Measurements from ENCODE around the gene REXO4.
A peak's percentile ranks its signal among the peaks of the same experiment; 100 is the strongest.
"Not testable (repeated sequence)": the region's sequence is repeated elsewhere in the genome, so short reads cannot be mapped to it uniquely, and the experiment has no call there.

REXO4 gene

GRCh38 chr9:133384736-133385321 lies 33.0 kb downstream of the REXO4 start:
- DNase-seq: no peak

DNA sequence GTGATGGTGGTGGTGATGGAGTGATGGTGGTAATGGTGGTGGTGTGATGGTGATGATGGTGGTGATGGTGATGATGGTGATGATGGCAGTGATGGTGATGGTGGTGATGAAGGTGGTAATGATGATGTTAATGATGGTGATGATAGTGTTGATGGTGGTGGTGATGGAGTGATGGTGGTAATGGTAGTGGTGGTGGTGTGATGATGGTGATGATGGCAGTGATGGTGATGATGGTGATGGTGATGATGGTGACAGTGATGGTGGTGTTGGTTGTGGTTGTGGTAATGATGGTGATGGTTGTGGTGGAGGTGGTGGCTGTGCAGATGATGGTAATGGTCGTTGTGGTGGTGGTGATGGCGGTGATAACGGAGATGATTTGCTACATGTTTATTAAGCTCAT lies 34.4 kb downstream of the REXO4 start:
- DNase-seq: no peak

DNA sequence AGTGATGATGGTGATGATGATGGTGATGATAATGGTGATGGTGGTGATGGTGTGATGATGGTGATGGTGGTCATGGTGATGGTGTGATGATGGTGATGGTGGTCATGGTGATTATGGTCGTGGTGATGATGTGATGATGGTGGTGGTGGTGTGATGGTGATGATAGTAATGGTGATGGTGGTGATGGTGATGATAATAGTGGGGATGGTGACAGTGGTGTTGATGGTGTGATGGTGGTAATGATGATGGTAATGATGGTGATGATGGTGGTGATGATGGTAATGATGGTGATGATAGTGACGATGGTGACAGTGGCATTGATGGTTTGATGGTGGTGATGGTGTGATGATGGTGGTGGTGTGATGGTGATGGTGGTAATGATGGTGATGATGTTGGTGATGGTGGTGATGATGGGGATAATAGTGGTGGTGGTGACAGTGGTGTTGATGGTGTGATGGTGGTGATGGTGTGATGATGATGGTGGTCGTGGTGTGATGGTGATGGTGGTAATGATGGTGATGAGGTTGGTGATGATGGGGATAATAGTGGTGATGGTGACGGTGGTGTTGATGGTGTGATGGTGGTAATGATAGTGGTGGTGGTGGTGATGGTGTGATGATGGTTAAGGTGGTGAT lies 35.2 kb downstream of the REXO4 start:
- no peak for DNase-seq

GRCh38 chr9:133380734-133381133 lies 37.1 kb downstream of the REXO4 start:
- DNase-seq: no peak

- DNase-seq: no peak
Observed at GRCh38 chr9:133379153-133380086, 38.4 kb downstream of the REXO4 start.

DNA sequence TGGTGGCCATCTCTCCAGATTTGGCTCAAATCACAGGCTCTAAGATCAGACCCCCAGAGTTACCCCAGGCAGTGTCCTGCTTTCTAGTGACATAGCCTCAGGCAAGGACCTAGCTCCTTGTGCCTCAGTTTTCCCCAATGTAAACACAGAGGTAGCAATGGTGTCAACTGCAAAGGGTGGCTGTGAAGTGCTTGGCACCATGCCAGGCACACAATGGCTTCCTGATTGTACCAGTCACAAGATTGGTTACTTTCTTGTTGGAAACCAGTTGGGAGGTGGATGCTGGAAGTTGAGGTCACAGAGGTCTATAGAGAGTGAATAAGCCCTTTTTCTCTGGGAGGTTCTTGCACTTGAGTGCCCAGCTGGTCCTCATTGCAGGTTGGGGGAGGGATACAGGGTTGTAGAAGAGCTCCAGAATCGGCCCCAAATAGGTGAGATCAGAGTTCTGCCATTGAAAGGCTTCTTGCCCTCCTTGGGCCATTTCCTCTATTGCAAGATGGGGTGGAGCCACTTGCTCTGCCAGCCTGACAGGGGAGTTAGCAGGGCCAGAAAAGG lies 39.3 kb downstream of the REXO4 start:
- no peak for DNase-seq

GRCh38 chr9:133377721-133378216 lies 40.0 kb downstream of the REXO4 start:
- no peak for DNase-seq

GRCh38 chr9:133377280-133377679 lies 40.5 kb downstream of the REXO4 start:
- not testable (repeated sequence) for DNase-seq

- peak; percentile 78 for DNase-seq
Observed at GRCh38 chr9:133375724-133376654, 41.8 kb downstream of the REXO4 start, which contains the start of the genes STKLD1 and SURF4. TSS of gene STKLD1 (plus strand) at chr9:133376366. CDS start at chr9:133376474, 108 bp downstream. TSS of gene SURF4 (minus strand) at chr9:133376060. CDS start at chr9:133375969, 91 bp downstream.

DNA sequence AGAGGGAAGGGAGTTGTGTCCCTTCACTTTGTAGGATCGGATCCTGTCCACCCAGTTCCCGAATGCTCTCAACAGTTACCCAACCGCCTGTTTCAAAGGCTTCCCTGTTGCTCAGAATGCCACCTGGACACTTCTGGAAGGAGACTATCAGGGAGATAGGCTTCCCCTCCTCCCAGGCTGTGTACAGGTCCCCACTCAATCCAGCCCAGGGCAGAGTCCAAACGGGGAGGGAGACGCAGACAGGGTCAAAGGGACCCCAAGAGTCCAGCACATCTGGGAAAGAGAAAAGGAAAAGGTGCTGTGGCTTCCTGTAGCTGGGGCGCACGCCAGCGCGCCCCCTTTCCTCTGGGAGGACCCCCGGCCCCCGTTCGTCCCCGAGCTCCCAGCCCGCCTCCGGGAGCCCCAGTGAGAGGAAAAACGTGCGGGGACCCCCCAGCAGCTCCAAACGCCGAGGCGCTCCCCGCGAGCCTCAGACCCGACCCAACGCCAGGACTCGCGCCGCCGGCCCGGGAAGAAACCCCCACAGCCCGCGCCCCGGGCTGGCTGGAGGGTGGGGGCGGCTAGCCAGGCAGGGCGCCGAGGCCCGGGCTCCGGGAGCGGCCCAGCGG lies 42.6 kb downstream of the REXO4 start:
- no peak for DNase-seq

DNA sequence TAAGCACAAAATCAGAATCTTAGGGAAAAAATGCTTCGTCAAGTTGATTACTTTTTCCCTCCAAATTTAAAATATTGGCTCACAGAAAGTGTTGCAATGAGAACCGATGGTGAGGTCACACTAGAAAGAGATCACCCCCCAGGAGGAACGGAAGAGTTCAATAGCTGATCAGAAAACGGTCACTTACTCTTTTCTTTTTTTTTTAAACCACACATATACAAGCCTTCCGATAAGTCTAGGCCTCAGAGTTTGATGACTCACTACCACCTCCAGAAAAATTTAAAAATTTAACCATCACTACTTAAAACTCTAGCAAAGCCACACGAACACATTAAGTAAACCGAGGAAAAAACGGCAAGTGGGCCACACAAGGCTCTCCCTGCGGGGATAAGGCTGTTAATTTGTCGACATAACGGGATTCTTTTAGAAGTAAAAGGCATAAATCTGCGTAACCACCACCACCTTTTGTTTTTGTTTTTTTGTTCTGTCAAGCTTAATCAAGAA lies 43.1 kb downstream of the REXO4 start:
- DNase-seq: no peak

GRCh38 chr9:133372144-133372543 lies 45.7 kb downstream of the REXO4 start:
- no peak for DNase-seq

GRCh38 chr9:133371261-133371711 lies 46.5 kb downstream of the REXO4 start:
- no peak for DNase-seq

DNA sequence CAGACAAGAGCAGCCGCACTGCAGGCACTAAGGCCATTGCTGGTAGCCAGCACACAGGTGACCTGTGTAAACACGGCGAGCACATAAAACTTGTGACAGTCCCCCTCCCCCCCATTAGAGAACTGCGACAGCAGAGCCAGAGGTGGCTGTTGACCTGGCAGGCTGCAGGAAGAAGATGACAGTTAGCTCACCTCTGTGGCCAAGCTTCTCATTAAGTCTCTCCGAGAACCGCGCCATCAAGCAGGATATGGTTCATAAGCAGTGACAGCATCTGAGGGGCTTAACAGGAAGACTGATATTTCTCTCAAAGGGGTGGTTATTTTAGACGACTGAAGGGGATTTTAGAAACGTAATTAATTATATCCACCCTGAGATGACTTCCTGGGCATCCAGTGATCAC lies 47.1 kb downstream of the REXO4 start:
- DNase-seq: no peak

- DNase-seq: no peak
Observed at GRCh38 chr9:133369933-133370332, 47.9 kb downstream of the REXO4 start.

- DNase-seq: no peak
Observed at GRCh38 chr9:133369422-133369821, 48.4 kb downstream of the REXO4 start.

DNA sequence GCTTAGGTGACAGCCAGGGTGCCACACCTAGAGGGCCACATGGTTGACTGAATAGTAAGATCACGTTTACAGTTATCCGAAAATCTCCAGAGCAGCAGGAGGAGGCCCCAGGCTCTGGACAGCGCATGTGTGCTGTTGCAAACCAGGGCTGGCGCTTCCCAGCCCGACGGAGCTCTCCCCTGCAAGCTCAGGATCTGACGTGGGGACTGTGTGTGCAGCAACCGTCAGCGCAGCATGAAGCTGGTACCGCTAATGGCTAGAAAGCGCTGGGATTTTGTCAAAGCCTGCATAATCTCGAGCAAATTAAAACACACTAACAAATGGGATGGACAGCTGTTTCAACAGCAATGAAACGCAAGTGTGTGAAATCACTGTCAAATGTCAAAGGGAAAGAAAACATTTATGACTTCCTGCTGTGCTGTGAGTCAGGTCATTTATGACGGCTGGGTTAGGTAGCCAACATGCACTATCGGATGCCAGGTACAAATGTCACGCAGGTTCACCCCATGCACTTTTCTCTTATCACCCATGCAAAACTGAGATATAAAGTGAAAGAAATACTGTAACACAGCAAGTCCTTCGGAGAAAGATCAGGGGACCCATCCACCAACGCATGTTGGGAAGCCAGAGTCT lies 49.4 kb downstream of the REXO4 start:
- no peak for DNase-seq

DNA sequence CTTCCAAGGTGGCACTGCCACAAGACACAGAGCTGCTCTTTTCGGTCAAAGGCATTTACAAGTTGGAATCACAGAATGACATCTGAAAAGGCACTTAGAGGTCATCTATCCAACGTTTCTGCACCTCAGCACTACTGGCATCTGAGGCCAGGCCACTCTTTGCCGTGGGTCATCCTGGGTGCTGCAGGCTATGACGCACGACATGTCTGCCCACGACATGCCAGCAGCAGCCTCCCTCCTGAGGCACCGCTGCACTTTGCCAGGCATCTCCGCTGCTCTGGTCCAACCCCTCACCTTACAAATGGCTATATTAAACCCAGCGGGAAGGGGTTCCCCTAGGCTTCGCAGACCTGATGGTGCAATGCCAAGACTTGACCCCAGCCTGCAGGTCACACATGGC lies 50.0 kb downstream of the REXO4 start:
- DNase-seq: no peak

DNA sequence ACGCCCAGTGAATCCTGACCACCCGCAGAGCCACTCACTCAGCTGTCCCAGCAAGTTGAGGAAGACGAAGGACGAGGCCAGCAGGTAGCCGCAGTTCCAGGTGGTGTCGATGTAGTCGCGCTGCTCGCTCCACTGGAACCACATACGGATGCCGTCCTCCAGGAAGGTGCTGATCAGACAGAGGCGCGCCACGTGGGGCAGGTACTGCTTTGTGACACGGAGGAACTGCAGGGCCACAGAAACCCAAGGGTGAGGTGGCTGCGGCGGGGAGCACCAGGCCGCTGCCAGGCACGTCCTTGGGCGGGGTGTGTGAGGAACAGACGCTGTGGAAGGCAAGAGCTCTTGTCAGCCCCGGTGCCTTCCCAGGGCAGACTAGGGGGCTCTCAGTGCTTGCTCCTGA lies 50.6 kb downstream of the REXO4 start:
- DNase-seq: no peak

DNA sequence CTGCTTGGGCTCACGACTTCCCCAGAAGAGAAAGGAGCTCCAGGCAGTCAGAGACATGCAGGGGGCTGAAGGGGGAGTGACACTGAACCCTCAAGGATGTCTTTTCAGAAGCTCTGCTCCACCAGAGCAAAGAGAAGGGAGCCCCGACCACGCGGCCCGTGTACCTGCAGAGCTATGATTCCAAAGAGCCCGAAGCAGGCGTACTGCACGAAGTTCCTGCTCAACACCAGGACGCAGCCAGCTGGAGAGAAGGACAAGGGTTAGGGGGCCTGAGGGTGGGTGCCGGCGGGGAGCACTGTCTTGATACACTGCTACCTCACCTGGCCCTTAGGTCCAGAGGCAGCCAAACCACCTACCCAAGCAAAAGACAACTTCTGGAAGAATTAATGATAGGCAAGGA lies 51.4 kb downstream of the REXO4 start:
- no peak for DNase-seq
